ENCODE results near the gene UNK. TPM values are rescaled to one million over a fixed set of nuclear protein-coding genes. Genes with fewer than 3 reads are reported as not detected.

The UNK gene
- total and polyA plus RNA-seq, 2 of the 13 experiments (the other 11 are each of a cell fraction or from before 2014, with no cell fraction given): 31.6 to 33.0 TPM

DNA sequence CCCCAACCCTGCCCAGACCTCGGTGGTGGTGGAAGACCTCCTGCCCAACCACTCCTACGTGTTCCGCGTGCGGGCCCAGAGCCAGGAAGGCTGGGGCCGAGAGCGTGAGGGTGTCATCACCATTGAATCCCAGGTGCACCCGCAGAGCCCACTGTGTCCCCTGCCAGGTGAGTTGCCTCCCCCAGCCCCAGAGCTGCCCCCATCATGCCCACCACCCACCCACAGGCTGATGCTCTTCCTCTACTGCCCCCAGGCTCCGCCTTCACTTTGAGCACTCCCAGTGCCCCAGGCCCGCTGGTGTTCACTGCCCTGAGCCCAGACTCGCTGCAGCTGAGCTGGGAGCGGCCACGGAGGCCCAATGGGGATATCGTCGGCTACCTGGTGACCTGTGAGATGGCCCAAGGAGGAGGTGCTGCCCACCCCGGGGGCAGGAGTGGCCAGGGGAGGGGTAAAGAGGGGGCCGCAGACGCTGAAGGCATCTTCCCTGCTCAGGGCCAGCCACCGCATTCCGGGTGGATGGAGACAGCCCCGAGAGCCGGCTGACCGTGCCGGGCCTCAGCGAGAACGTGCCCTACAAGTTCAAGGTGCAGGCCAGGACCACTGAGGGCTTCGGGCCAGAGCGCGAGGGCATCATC lies 28.0 kb upstream of the UNK start:
- WGBS (ENCODE audit: low lambda C conversion rate): 94% methylated on average over 28 of the region's 29 CpGs
- Histone ChIP-seq H2AFZ (ENCODE audit: low read length) (no peak overlapping the region), H3K27ac (ENCODE audit: extremely low read length, insufficient read depth, low read length) (no peak overlapping the region), H3K4me1 (ENCODE audit: insufficient read depth, low read length) (peaks cover 56% of the 10 kb centered on the region), H3K9ac (ENCODE audit: insufficient read depth, low read depth, low read length) (no peak overlapping the region), H3K36me3 (replicated peaks in 1 of 2; ENCODE audit: control insufficient read depth in 1 of 2, insufficient read depth in 2 of 2, low read length in 2 of 2) (no peaks in the 10 kb centered on the region), H3K4me3 (replicated peaks in 1 of 3; ENCODE audit: insufficient read depth in 1 of 3, low read depth in 2 of 3, low read length in 3 of 3) (no peak overlapping the region), H3K27me3 (ENCODE audit: control insufficient read depth in 1 of 2, insufficient read depth in 2 of 2, low read length in 2 of 2) (no peaks in the 10 kb centered on the region), H3K9me3 (ENCODE audit: low read length) (no peaks in the 10 kb centered on the region), H3K79me2 (ENCODE audit: insufficient read depth, low read length) (no peaks in the 10 kb centered on the region), H4K20me1 (ENCODE audit: insufficient read depth, low read length) (no peaks in the 10 kb centered on the region), H3K4me2 (ENCODE audit: low read depth, low read length) (no peak overlapping the region)
- no TSS peak for BruUV-seq (replicated peaks)
- ATAC-seq: no peak
- ChIA-PET POLR2A (interaction anchor here (4.4 to 5.8 kb wide), 3 partner anchors 8 to 23 kb away, joined by 49 to 116 read pairs (median 66); partner anchors contain the start of gene GALK1), CTCF (ENCODE audit: low intra/inter-chr PET ratio, low total read pairs) (no interaction called here)
- intact Hi-C loops (cut with micrococcal nuclease; ENCODE audit: unreplicated experiment) (no loop called here), in situ Hi-C loops (cut with HindIII; ENCODE audit: extremely low pct_ligation_motif_present, low pct_unique_long_range_greater_than_20kb) (loop anchor here (10.0 kb wide), 1 partner anchor 142 kb away; no protein-coding TSS in a partner anchor)
- TF ChIP-seq AGO2 (optimal IDR thresholded peaks at IDR 0.05; ENCODE audit: low read depth, low read length): peak; percentile 58
- TF ChIP-seq HOXA5 (CRISPR knock-in tag; IDR thresholded peaks at IDR 0.05): no peak
- TF ChIP-seq, protein P1, sequence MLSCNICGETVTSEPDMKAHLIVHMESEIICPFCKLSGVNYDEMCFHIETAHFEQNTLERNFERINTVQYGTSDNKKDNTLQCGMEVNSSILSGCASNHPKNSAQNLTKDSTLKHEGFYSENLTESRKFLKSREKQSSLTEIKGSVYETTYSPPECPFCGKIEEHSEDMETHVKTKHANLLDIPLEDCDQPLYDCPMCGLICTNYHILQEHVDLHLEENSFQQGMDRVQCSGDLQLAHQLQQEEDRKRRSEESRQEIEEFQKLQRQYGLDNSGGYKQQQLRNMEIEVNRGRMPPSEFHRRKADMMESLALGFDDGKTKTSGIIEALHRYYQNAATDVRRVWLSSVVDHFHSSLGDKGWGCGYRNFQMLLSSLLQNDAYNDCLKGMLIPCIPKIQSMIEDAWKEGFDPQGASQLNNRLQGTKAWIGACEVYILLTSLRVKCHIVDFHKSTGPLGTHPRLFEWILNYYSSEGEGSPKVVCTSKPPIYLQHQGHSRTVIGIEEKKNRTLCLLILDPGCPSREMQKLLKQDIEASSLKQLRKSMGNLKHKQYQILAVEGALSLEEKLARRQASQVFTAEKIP (CRISPR knock-in tag; IDR thresholded peaks at IDR 0.05; ENCODE audit: borderline replicate concordance): no peak
- TF ChIP-seq, protein P2, sequence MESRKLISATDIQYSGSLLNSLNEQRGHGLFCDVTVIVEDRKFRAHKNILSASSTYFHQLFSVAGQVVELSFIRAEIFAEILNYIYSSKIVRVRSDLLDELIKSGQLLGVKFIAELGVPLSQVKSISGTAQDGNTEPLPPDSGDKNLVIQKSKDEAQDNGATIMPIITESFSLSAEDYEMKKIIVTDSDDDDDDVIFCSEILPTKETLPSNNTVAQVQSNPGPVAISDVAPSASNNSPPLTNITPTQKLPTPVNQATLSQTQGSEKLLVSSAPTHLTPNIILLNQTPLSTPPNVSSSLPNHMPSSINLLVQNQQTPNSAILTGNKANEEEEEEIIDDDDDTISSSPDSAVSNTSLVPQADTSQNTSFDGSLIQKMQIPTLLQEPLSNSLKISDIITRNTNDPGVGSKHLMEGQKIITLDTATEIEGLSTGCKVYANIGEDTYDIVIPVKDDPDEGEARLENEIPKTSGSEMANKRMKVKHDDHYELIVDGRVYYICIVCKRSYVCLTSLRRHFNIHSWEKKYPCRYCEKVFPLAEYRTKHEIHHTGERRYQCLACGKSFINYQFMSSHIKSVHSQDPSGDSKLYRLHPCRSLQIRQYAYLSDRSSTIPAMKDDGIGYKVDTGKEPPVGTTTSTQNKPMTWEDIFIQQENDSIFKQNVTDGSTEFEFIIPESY (CRISPR knock-in tag; IDR thresholded peaks at IDR 0.05): peak; percentile 77
- no peak for TF ChIP-seq RFX3 (CRISPR knock-in tag; IDR thresholded peaks at IDR 0.05)
- no peak for TF ChIP-seq REXO4 (CRISPR knock-in tag; IDR thresholded peaks at IDR 0.05; ENCODE audit: borderline replicate concordance)
- no peak for TF ChIP-seq RNF2 (conservative IDR thresholded peaks at IDR 0.05; ENCODE audit: low read depth)
- TF ChIP-seq RBFOX2 (IDR thresholded peaks at IDR 0.05; ENCODE audit: low read depth, low read length): peak; percentile 44
- DNase-seq (ENCODE audit: low spot score): no peak
- no peak for FAIRE-seq

Measured in HepG2 (cell line).